A673 (cell line): Measurements from ENCODE around the gene SHISA5.

ENCODE experiments used
- CTCF ChIP-seq: fragments of 300-800, 200-600 bp; sonication (generic); conservative IDR thresholded peaks from 2 replicates; pipeline ENCODE4 v1.5.1; 2017; ENCODE audit warnings: low read depth, mild to moderate bottlenecking, antibody characterized with exemption, low read length, moderate library complexity, mixed read lengths
- EZH2 ChIP-seq: fragments of 200-600 bp; sonication (generic); IDR thresholded peaks from 2 replicates; pipeline ENCODE4 v1.6.1; 2017; ENCODE audit warnings: borderline replicate concordance, low read depth, mild to moderate bottlenecking, mixed read lengths, antibody characterized with exemption, low read length; ENCODE audit not compliant: poor library complexity, severe bottlenecking

GRCh38 chr3:48518638-48519276, 14.8 kb upstream of the SHISA5 start:
- TF ChIP-seq CTCF, result no peak
- no peak for TF ChIP-seq EZH2
